Stimulated activated CD4-positive, alpha-beta T cell treated with anti-CD3 and anti-CD28 coated beads, Interleukin-2, amount 100 ng/mL, for 4 hours (primary cell): Measurements from ENCODE around the gene DSCAML1.

ENCODE experiments used
- DNase-seq: peaks from one replicate; pipeline ENCODE4 v3.0.0-alpha.2; 2020; ENCODE audit warnings: low read depth

Gene DSCAML1

GRCh38 chr11:117442049-117442868, 354.8 kb downstream of the DSCAML1 start:
- no peak for DNase-seq

GRCh38 chr11:117441146-117441975, 355.7 kb downstream of the DSCAML1 start:
- no peak for DNase-seq

DNA sequence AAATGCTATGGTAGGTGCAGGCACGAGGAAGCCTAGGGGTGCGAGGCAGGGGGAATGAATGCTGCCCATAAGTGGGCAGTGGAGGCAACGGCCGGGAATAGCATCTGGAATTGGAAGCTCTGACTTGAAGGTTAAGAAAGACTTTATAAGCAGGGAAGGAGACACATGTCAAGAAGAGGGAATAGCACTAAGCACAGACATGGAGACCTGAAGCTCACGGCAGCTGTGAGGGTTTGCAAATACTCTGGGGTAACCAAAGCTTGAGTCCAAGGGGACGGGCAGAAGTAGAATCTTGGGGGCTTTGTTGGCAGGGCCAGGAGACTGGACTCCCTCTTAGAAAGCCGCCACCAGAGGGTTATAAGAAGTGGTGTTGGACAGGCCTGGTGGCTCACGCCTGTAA, 356.8 kb downstream of the DSCAML1 start:
- no peak for DNase-seq

GRCh38 chr11:117439256-117439655, 357.8 kb downstream of the DSCAML1 start:
- no peak for DNase-seq

DNA sequence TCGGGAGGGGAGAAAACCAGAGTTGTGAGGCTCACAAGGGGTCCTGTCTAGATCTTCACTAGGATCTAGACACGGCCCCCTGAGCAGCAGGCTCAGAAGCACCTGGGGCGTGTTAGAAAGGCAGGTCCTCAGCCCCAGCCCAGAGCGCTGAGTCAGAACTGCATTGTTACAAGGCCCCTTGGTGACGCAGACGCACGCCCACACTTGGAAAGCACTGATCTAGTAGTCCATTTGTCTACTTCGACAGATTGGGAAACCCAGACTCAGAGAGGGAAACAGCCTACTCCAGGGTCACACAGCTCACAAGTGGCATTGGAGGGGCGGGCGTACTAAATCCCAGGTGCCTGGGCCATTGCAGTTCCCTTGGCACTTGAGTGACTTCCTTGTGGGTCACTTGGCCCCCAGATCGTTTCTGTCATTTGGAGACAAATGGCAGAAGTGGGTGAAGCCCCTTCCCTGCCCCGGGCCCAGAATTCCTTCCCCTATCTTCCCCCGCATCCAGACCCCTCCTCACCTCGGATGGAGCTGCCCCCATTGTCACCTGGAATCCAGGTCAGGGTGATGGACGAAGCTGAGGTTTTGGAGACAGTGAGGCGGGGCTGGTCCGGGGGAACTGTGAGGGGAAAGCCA, 358.5 kb downstream of the DSCAML1 start:
- DNase-seq: no peak

DNA sequence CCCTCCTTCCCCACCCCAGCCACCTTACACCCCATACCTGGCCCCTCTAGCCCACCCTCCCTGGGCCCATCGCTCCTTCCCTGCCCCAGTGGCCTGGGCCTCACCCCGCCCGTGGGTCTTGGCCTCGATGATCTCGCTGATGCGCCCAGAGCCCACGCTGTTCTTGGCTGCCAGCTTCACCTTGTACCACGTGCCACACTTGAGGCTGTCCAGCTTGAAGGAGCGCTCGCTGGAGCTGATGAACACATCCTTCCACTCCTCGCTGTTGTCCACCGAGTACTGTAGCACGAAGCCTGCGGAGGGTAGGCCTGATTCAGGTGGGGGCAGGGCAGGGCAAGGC, 359.3 kb downstream of the DSCAML1 start:
- no peak for DNase-seq

DNA sequence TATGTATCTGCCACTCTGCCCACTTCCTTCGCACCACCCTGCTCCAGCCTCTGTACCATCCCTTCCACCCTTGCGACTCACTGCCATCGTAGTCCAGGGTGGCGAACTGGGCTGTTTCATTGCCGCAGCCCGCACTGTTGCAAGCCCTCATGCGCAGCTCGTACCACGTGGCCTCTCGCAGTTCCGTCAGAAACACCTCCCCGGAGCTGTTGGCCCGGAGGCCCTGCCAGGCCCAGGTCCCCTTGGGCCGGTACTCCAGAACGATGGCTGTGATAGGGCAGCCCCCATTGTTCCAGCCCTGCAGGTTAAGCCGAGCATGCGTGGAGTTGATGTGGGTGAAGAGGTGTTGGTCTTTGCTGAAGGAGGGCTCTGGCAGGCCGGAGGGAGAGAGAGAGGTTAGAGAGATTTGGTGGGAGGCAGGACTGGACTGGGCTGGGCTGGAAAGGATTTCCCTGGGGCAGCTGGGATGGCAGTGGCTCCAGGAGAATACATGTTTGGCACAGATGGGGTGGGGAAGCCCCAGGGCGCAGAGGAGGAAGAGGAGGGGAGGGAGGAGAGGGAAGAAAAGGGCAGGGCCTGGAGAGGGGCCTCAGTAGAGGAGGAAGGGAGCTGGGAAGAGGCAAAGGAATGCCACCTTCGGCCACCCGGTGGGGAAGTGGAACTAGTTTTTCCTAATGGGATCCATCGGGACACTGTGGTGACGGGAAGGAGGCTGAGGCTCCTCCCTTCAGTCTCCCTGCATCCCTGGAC, 359.8 kb downstream of the DSCAML1 start:
- DNase-seq: no peak

DNA sequence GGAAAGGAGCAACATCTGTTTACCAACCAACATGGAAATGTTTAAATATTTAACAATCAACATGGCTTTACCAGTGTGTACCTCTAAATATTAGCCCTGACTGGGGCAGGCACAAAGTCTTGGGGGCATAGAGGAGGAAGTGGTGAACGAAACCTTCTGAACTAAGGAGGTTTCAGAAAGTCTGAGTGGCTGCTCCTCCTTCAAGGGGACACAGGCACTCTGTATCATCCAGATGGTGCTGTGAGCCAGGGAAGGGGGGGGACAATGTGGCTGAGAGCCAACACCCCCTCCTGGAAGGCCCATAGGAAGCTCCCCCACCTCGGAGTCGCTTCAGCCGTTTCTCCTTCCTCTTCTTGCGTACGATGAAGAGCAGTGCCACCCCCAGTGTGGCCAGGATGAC, 361.7 kb downstream of the DSCAML1 start:
- no peak for DNase-seq

DNA sequence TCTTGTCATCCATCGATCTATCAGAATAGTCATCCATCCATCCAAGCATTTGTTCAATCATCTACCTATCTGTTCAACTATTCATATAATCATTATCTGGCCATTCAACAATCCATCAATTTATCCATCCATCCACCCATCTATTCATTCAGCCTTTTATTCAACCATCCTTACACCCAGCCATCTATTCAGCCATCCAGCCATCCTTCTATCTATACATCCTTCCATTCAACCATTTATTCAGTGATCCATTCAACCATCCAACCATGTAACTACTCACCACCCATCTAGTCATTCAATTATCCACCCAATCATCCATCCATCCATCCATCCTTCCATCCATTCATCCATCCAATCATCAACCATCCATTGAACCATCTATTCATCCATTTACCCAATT, 362.5 kb downstream of the DSCAML1 start:
- DNase-seq: no peak

- DNase-seq: no peak
These were observed 363.3 kb downstream of the DSCAML1 start for GRCh38 chr11:117433717-117434116.

DNA sequence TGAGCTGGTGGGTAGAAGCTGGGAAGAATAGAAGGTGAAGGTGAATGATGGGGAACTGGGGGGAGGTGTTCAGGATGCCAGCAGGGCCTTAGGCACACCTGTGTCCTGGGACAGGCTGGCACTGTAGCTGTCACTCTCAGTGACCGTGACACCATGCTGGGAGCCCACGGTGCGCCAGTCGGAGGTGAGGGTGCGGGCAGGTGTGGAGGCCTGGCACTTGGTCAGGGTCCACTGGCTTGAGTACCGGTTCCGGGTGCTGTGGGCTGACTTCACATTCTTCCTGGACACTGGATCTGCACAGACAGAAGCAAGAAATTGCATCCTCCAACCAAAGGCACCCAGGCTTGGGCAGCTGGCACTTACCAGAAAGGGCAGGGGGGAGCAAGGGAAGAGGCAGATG, 365.6 kb downstream of the DSCAML1 start:
- no peak for DNase-seq

- DNase-seq: no peak
These were observed 366.6 kb downstream of the DSCAML1 start for GRCh38 chr11:117430293-117430955.

DNA sequence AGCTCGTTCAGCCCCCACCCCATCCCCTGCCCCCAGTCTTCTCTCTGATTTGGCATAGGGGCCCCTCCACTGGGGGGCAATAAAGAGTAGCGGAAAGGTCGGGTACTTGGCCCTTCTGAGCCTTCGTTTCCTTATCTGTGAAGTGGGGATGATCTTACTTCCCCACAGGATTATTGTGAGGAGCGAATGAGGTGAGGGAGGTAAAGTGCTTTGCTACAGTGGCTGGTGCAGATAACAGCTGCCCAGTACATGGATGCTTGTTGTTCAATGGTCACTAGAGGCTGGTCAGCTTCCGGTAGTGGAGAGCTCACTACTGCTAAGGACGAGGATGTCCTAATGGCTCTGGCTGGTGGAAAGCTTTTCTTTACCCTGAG, 368.2 kb downstream of the DSCAML1 start:
- no peak for DNase-seq

- no peak for DNase-seq
These were observed 368.7 kb downstream of the DSCAML1 start for GRCh38 chr11:117428186-117428855.

GRCh38 chr11:117427356-117427874, 369.6 kb downstream of the DSCAML1 start:
- DNase-seq: no peak

DNA sequence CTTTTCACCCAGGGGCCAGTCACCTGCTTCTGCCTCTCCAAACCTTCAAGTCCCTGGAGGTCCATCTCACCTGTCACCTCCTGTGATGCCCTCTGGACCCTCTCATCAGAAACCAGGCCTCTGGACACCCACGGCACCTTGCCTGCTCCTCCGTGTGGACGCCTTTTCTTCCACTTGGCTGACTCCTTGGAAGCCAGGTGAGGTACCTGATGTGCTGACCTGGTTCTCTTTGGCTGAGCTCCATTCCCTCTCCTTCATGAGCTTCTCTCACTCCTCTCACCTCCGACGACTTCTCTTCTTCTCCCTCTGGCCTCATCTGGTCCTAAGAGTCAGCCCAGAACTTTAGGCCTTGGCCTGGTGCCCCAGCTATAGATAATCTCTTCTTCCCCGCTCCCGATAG, 370.1 kb downstream of the DSCAML1 start:
- no peak for DNase-seq

DNA sequence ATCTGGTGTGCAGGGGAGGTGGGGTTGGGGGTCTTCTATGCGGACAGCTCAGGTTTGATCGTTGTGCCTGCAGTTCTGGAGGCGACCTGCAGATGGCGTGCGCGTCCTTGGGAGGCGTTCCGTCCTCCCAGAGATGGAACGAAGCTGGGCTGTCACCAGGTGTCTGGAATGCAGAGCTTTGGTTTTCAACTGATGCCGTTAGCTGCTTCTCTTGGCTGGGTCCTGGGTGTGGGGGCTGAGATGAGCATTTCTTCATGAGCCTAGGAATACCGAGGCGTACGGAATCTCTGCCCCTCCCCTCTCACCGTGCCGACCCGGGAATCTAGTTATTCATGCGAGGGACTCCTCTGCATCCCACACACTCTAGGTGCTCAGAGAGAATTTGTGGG, 370.7 kb downstream of the DSCAML1 start:
- DNase-seq: peak; percentile 38

DNA sequence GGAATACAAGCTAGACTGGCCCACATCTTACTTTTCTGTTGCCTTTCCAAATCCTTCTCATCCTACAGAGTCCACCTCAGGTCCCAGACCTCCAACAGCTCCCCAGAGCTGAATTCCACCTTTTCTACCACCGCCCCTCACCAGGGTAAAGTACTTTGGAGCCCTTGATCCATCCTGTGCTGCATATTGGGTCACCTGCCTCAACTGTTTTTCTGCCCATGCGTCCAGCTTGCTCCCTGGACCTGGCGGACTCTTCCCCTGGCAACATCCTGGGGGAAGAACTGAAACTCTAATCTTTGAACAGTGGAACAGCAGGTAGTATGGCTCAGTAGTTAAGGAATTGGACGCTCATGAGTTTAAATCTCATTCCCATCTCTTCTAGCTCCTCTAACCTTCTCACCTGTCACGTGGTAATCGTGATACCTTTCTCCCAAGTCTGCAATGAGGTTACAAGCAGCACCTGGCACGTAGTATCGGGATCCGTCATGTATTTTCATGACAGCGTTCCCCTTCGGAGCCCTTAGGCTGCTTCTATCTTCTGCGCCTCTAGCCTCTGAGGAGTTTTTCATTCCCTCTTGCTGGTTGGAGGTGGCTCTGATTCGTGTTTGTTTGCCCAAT, 371.2 kb downstream of the DSCAML1 start:
- no peak for DNase-seq

GRCh38 chr11:117424781-117425180, 372.2 kb downstream of the DSCAML1 start:
- DNase-seq: no peak

DNA sequence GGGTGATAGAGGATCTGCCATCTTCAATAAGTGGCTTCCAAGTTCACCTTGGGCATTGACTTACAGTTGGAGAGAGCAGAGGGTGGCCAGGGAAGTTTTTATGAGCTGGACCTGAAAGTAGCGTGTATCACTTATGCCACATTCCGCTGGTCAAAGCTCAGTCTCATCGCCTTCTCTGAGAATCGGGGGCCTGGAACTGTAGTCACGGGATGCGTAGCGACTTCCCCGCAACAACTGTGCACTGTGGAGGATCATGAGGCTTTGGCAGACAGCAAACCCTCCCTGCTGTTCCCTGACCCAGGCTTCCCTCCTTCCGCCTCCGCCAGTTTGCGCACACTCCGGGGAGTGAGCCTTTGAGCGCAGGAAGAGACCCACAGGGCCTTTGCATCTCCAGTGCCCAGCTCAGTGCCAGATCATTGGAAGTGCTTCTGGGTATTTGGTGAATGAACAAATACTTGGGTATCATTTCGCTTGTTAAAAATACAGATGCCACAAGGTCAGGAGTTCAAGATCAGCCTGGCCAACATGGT, 373.9 kb downstream of the DSCAML1 start:
- no peak for DNase-seq
